Body of pancreas (tissue), 4 donors: ENCODE measurements around the gene NAPA.

Experiments used
- CTCF ChIP-seq, 7 experiments: fragments of 450-650 bp in 4 of 7; fragments of 200-600 bp in 3 of 7; sonication (generic) in 3 of 7; IDR thresholded peaks; one replicate each; pipeline ENCODE4 v1.5.1; 2016 to 2019; ENCODE audit warnings: antibody characterized with exemption in 7 of 7
- POLR2A ChIP-seq, 3 donors: fragments of 450-650 bp; IDR thresholded peaks; one replicate each; pipeline ENCODE4 v1.6.1; 2016; ENCODE audit warnings: antibody characterized with exemption in 3 of 3, mild to moderate bottlenecking in 2 of 3

DNA sequence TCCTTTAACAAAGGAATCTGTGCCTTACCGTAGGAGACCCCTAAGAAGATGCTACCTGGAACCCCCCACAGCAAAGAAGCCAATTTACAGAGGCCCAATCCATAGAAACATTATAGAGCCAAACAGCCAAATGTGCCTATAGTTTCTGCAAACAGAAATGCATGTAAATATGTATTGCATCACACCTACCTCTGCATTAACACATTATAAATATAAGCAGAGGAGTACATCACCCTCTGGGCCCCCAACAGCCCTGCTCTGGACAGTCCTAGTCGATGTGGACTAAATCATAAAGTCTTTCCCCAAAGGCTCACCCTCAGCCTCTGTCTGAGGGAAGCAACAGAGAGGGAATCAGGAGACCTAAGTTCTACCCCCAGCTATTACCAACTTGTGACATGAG lies 32.3 kb upstream of the NAPA start:
- TF ChIP-seq CTCF (IDR thresholded peaks at IDR 0.05), result no peak
- TF ChIP-seq POLR2A (IDR thresholded peaks at IDR 0.05), result no peak
